GM23338 (cell line): ENCODE data around the gene BCL2L13. TPM values are rescaled to one million over a fixed set of nuclear protein-coding genes. Genes with fewer than 3 reads are reported as not detected.

Experiments used
- ATAC-seq: fragments of 200-7000 bp; cut with Tn5 transposase; 3 replicates; pipeline ENCODE4 v1.9.1; 2020
- DNase-seq: peaks from one replicate; pipeline ENCODE4 v3.0.0-alpha.2; 2015; ENCODE audit warnings: low spot score
- H2AFZ ChIP-seq: fragments of 200-600 bp; sonication (generic); 2 replicates; pipeline ENCODE4 v1.8.0; 2016; ENCODE audit warnings: antibody characterized with exemption, mild to moderate bottlenecking, moderate library complexity
- H3F3A ChIP-seq: fragments of 200-600 bp; sonication (generic); replicated peaks from 2 replicates; pipeline ENCODE4 v1.8.0; 2017; ENCODE audit warnings: antibody characterized with exemption, mixed run types, low read depth
- H3K27ac ChIP-seq: fragments of 200-600 bp; sonication (generic); 2 replicates; pipeline ENCODE4 v1.6.1; 2016; ENCODE audit warnings: low read depth
- H3K27me3 ChIP-seq: fragments of 200-600 bp; sonication (generic); 2 replicates; pipeline ENCODE4 v1.8.0; 2016; ENCODE audit warnings: mild to moderate bottlenecking, mixed run types, moderate library complexity; ENCODE audit not compliant: insufficient read depth
- H3K36me3 ChIP-seq: fragments of 200-600 bp; sonication (generic); 2 replicates; pipeline ENCODE4 v1.8.0; 2016; ENCODE audit warnings: mild to moderate bottlenecking; ENCODE audit not compliant: insufficient read depth
- H3K4me1 ChIP-seq: fragments of 200-600 bp; sonication (generic); 2 replicates; pipeline ENCODE4 v1.8.0; 2016; ENCODE audit warnings: mild to moderate bottlenecking, moderate library complexity; ENCODE audit not compliant: insufficient read depth
- H3K4me2 ChIP-seq: fragments of 200-600 bp; sonication (generic); 2 replicates; pipeline ENCODE4 v1.7.1; 2017; ENCODE audit warnings: mixed run types
- H3K4me3 ChIP-seq: fragments of 200-600 bp; sonication (generic); 2 replicates; pipeline ENCODE4 v1.6.1; 2016; ENCODE audit warnings: mixed run types
- H3K79me2 ChIP-seq: fragments of 200-600 bp; sonication (generic); replicated peaks from 2 replicates; pipeline ENCODE4 v1.8.0; 2017; ENCODE audit warnings: mild to moderate bottlenecking; ENCODE audit not compliant: insufficient read depth
- H3K9me2 ChIP-seq: fragments of 200-600 bp; sonication (generic); 2 replicates; pipeline ENCODE4 v1.8.0; 2017; ENCODE audit not compliant: insufficient read depth
- H4K20me1 ChIP-seq: fragments of 200-600 bp; sonication (generic); replicated peaks from 2 replicates; pipeline ENCODE4 v1.8.0; 2017; ENCODE audit warnings: mild to moderate bottlenecking; ENCODE audit not compliant: insufficient read depth
- H3K27ac Mint-ChIP-seq: 2 replicates; pipeline ENCODE4 v1.8.0; 2020; ENCODE audit warnings: inconsistent platforms, mild to moderate bottlenecking, moderate library complexity, mixed read lengths
- H3K27me3 Mint-ChIP-seq: 3 replicates; pipeline ENCODE4 v1.8.0; 2022; ENCODE audit warnings: low read depth, mild to moderate bottlenecking, moderate library complexity, mixed read lengths, inconsistent platforms; ENCODE audit not compliant: insufficient read depth, poor library complexity
- H3K36me3 Mint-ChIP-seq: 3 replicates; pipeline ENCODE4 v1.8.0; 2021; ENCODE audit warnings: low read depth, mild to moderate bottlenecking, inconsistent platforms, moderate library complexity, mixed read lengths
- H3K4me1 Mint-ChIP-seq: 3 replicates; pipeline ENCODE4 v1.8.0; 2020; ENCODE audit warnings: mild to moderate bottlenecking, inconsistent platforms, mixed read lengths
- H3K4me3 Mint-ChIP-seq: 3 replicates; pipeline ENCODE4 v1.8.0; 2021; ENCODE audit warnings: moderate library complexity, mild to moderate bottlenecking, inconsistent platforms, mixed read lengths
- H3K9me3 Mint-ChIP-seq: 3 replicates; pipeline ENCODE4 v1.8.0; 2020; ENCODE audit warnings: moderate library complexity, mild to moderate bottlenecking, inconsistent platforms, mixed read lengths
- CREB1 ChIP-seq: fragments of 250-450 bp; sonication (Bioruptor Pico); IDR thresholded peaks from 2 replicates; pipeline ENCODE4 v1.5.0; 2020; ENCODE audit warnings: low read depth, mild to moderate bottlenecking, moderate library complexity
- EZH2 ChIP-seq: fragments of 200-600 bp; sonication (generic); IDR thresholded peaks from one replicate; pipeline ENCODE4 v1.8.0; 2017; ENCODE audit warnings: antibody characterized with exemption, mild to moderate bottlenecking, low read depth; ENCODE audit not compliant: unreplicated experiment
- JUNB ChIP-seq: IDR thresholded peaks from one replicate; pipeline ENCODE4 v1.6.1; 2016; ENCODE audit warnings: antibody characterized with exemption; ENCODE audit not compliant: unreplicated experiment
- NANOG ChIP-seq: IDR thresholded peaks from 2 replicates; pipeline ENCODE4 v1.6.1; 2016; ENCODE audit warnings: antibody characterized with exemption, borderline replicate concordance
- STAT1 ChIP-seq: IDR thresholded peaks from one replicate; pipeline ENCODE4 v1.6.1; 2016; ENCODE audit warnings: antibody characterized with exemption; ENCODE audit not compliant: unreplicated experiment
- ZNF462 ChIP-seq: fragments of 250-450 bp; sonication (Bioruptor Pico); IDR thresholded peaks from 2 replicates; pipeline ENCODE4 v1.5.0; 2020; ENCODE audit warnings: mild to moderate bottlenecking, moderate library complexity
- polyA plus RNA-seq: library from polyadenylated mRNA; unstranded; fragments of >200 nt; fragmentation: Nextera tagmentation; extraction: Ambion mirVana; gene quantifications from 2 replicates; pipeline ENCODE4 v1.2.1, GENCODE V29; 2016
- total RNA-seq: library from RNA; depleted of rRNA; stranded (reverse); fragments of >200 nt; shearing (Covaris generic); gene quantifications from 2 replicates; pipeline ENCODE4 v1.2.3, GENCODE V29; 2014

The BCL2L13 gene
- total and polyA plus RNA-seq, 2 experiments from 2014 or later: 22.4 to 32.3 TPM

- no peak for TF ChIP-seq STAT1
- no peak for TF ChIP-seq JUNB
- TF ChIP-seq ZNF462: no peak
- no peak for TF ChIP-seq NANOG
- TF ChIP-seq CREB1 (CRISPR knock-in tag): no peak
- no peak for TF ChIP-seq EZH2
- Histone ChIP-seq H3K4me3 (no peak overlapping the region), H3K27me3 (no peaks in the 10 kb centered on the region), H3F3A (0 out of 2 replicates have a peak, but pooled peaks cover 6% of the 10 kb centered on the region), H2AFZ (no peak overlapping the region), H3K27ac (no peak overlapping the region), H3K9me2 (no peaks in the 10 kb centered on the region), H3K4me1 (peaks cover 3% of the 10 kb centered on the region; the same call in 1 of the 2 replicates), H4K20me1 (no peaks in the 10 kb centered on the region; the same call in 1 of the 2 replicates), H3K79me2 (no peaks in the 10 kb centered on the region), H3K4me2 (no peak overlapping the region), H3K36me3 (peaks cover 7% of the 10 kb centered on the region; the same call in 1 of the 2 replicates)
- peaks cover 17% of the 10 kb centered on the region for H3K4me1 Mint-ChIP-seq
- peaks cover 13% of the 10 kb centered on the region; the same call in 2 of the 3 replicates for H3K36me3 Mint-ChIP-seq
- no peak overlapping the region for H3K27ac Mint-ChIP-seq
- H3K4me3 Mint-ChIP-seq: no peak overlapping the region
- H3K9me3 Mint-ChIP-seq: no peaks in the 10 kb centered on the region
- DNase-seq (no peak), ATAC-seq (no peak)
- H3K27me3 Mint-ChIP-seq: peaks cover 9% of the 10 kb centered on the region
Observed at GRCh38 chr22:17739196-17739975, 100.8 kb downstream of the BCL2L13 start.
